ENCODE data around the gene TARBP1. TPM values are rescaled to one million over a fixed set of nuclear protein-coding genes. Genes with fewer than 3 reads are reported as not detected.
A peak's percentile ranks its signal among the peaks of the same experiment; 100 is the strongest.

Gene TARBP1, protein sequence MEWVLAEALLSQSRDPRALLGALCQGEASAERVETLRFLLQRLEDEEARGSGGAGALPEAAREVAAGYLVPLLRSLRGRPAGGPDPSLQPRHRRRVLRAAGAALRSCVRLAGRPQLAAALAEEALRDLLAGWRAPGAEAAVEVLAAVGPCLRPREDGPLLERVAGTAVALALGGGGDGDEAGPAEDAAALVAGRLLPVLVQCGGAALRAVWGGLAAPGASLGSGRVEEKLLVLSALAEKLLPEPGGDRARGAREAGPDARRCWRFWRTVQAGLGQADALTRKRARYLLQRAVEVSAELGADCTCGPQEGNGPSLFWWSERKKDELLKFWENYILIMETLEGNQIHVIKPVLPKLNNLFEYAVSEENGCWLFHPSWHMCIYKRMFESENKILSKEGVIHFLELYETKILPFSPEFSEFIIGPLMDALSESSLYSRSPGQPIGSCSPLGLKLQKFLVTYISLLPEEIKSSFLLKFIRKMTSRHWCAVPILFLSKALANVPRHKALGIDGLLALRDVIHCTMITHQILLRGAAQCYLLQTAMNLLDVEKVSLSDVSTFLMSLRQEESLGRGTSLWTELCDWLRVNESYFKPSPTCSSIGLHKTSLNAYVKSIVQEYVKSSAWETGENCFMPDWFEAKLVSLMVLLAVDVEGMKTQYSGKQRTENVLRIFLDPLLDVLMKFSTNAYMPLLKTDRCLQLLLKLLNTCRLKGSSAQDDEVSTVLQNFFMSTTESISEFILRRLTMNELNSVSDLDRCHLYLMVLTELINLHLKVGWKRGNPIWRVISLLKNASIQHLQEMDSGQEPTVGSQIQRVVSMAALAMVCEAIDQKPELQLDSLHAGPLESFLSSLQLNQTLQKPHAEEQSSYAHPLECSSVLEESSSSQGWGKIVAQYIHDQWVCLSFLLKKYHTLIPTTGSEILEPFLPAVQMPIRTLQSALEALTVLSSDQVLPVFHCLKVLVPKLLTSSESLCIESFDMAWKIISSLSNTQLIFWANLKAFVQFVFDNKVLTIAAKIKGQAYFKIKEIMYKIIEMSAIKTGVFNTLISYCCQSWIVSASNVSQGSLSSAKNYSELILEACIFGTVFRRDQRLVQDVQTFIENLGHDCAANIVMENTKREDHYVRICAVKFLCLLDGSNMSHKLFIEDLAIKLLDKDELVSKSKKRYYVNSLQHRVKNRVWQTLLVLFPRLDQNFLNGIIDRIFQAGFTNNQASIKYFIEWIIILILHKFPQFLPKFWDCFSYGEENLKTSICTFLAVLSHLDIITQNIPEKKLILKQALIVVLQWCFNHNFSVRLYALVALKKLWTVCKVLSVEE (N-terminal part only)
- total RNA-seq (35.4 and 36.0 TPM in 2 replicates), polyA plus RNA-seq (71.5 and 84.6 TPM in 2 replicates), polyA minus RNA-seq (22.2 and 22.9 TPM in 2 replicates)
- 37.2 TPM for total RNA-seq (2013)

DNA sequence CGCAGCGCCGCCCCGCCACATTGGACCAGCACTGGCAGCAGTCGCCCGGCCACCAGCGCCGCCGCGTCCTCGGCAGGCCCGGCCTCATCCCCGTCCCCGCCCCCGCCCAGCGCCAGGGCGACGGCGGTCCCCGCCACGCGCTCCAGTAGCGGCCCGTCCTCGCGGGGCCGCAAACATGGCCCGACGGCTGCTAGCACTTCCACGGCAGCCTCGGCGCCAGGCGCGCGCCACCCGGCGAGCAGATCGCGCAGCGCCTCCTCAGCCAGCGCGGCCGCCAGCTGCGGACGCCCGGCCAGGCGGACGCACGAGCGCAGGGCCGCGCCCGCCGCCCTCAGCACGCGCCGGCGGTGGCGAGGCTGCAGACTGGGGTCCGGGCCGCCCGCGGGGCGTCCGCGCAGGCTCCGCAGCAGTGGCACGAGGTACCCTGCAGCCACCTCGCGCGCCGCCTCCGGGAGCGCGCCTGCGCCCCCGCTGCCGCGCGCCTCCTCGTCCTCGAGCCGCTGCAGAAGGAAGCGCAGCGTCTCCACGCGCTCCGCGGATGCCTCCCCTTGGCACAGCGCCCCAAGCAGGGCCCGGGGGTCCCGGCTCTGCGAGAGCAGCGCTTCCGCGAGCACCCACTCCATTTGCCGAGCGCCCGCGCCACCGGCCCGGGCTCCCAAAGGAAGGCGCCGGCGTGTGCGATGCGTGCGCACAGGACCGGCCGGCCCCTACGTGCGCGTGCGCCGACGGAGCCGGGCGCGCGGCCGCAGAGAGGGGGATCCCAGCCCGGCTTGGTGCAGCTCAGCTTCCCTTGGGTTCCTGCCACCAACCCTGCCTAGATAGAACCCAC lies at the start of gene TARBP1:
Gene TARBP1, minus strand, starts transcription at position 699 of the 829 bp plus-strand sequence. Its CDS starts 76 bp downstream, at position 623.
- H3K27me3 ChIP-seq (replicated peaks in 1 of 4; ENCODE audit: control extremely low read depth in 1 of 4, control insufficient read depth in 3 of 4, insufficient read depth in 4 of 4, low read length in 3 of 4) = no peaks in the 10 kb centered on the region
- peak within 1 kb of the TSS; percentile 70 for H3K9ac ChIP-seq (ENCODE audit: low read length)
- H3K9me3 ChIP-seq (ENCODE audit: control extremely low read depth in 1 of 3, control insufficient read depth in 2 of 3, insufficient read depth in 1 of 3, low read length in 2 of 3) = peaks cover 0 to 4% (median 0%) of the 10 kb centered on the region in 3 donors
- peak within 1 kb of the TSS; percentile 46 to 76 (median 68) for H3K4me3 ChIP-seq (ENCODE audit: control extremely low read depth in 1 of 5, extremely low read depth in 1 of 5, insufficient read depth in 1 of 5, low read depth in 2 of 5, low read length in 4 of 5)
- peak within 1 kb of the TSS; percentile 86 for H2AFZ ChIP-seq (ENCODE audit: insufficient read depth, low read depth, low read length, poor library complexity, severe bottlenecking)
- under 1% methylated on average over 122 of the region's 122 CpGs for WGBS (ENCODE audit: insufficient coverage)
- H3K36me3 ChIP-seq (replicated peaks in 1 of 2; ENCODE audit: control extremely low read depth in 1 of 2, control insufficient read depth in 1 of 2, extremely low read depth in 1 of 2, insufficient read depth in 2 of 2, low read length in 1 of 2) = no peaks in the 10 kb centered on the region
- DNase-seq (peak; percentile 93), ATAC-seq (ENCODE audit: low read depth) (peak; percentile 68)
- ChIA-PET POLR2A (interaction anchor here (0.6 to 1.3 kb wide), 6 partner anchors 8 to 736 kb away, joined by 3 to 7 read pairs (median 4); partner anchors contain the start of gene COA6), CTCF (interaction anchor here (0.9 to 1.5 kb wide), 6 partner anchors 19 to 1026 kb away, joined by 3 to 6 read pairs (median 3); partner anchors contain the start of genes B3GALNT2 and TOMM20)
- H3K4me3 Mint-ChIP-seq = peak within 1 kb of the TSS; percentile 87
- peak within 1 kb of the TSS; percentile 89 for H3K27ac Mint-ChIP-seq
- peaks cover 30 to 36% of the 10 kb centered on the region in 2 donors for H3K4me1 ChIP-seq (ENCODE audit: control insufficient read depth in 2 of 2, insufficient read depth in 2 of 2, low read length in 2 of 2)
- H3K4me1 Mint-ChIP-seq = peaks cover 38% of the 10 kb centered on the region
- peak within 1 kb of the TSS; percentile 49 to 69 for H3K27ac ChIP-seq (ENCODE audit: low read length in 2 of 2)
- intact Hi-C loops (cut with micrococcal nuclease) = loop anchor here (1.0 to 5.0 kb wide), 6 partner anchors 105 to 1024 kb away; partner anchors contain the start of genes B3GALNT2, COA6, IRF2BP2 and RBM34
- peaks cover 3% of the 10 kb centered on the region for H4K20me1 ChIP-seq (ENCODE audit: control insufficient read depth, insufficient read depth, low read length, poor library complexity, severe bottlenecking)
- H3K9me3 Mint-ChIP-seq (ENCODE audit: insufficient read depth) = no peaks in the 10 kb centered on the region
- peak within 1 kb of the TSS; percentile 76 for H3K4me2 ChIP-seq (replicated peaks; ENCODE audit: low read depth, low read length, poor library complexity, severe bottlenecking)
- H3K79me2 ChIP-seq (ENCODE audit: control insufficient read depth, insufficient read depth, low read length) = peaks cover 34% of the 10 kb centered on the region
- peaks cover 6% of the 10 kb centered on the region for H3K27me3 Mint-ChIP-seq
- TF ChIP-seq, protein P1, sequence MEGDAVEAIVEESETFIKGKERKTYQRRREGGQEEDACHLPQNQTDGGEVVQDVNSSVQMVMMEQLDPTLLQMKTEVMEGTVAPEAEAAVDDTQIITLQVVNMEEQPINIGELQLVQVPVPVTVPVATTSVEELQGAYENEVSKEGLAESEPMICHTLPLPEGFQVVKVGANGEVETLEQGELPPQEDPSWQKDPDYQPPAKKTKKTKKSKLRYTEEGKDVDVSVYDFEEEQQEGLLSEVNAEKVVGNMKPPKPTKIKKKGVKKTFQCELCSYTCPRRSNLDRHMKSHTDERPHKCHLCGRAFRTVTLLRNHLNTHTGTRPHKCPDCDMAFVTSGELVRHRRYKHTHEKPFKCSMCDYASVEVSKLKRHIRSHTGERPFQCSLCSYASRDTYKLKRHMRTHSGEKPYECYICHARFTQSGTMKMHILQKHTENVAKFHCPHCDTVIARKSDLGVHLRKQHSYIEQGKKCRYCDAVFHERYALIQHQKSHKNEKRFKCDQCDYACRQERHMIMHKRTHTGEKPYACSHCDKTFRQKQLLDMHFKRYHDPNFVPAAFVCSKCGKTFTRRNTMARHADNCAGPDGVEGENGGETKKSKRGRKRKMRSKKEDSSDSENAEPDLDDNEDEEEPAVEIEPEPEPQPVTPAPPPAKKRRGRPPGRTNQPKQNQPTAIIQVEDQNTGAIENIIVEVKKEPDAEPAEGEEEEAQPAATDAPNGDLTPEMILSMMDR (IDR thresholded peaks at IDR 0.05) = no peak
- TF ChIP-seq EZH2 (IDR thresholded peaks at IDR 0.05; ENCODE audit: borderline replicate concordance, insufficient read depth, low read depth, low read length, poor library complexity, severe bottlenecking) = no peak
